Trophoblast cell (in vitro differentiated cells and primary cell): ENCODE data around the gene AMBRA1.

Experiments used
- DNase-seq, 2 donors: peaks; one replicate each; pipeline ENCODE4 v3.0.0-alpha.2; 2016
- H2AFZ ChIP-seq: 2 replicates; pipeline ENCODE4 v1.6.1; 2013; ENCODE audit warnings: low read length, moderate library complexity, mild to moderate bottlenecking; ENCODE audit not compliant: insufficient read depth, poor library complexity
- H2AK5ac ChIP-seq: 2 replicates; pipeline ENCODE4 v1.6.1; 2013; ENCODE audit warnings: mild to moderate bottlenecking, low read length
- H2BK120ac ChIP-seq: 2 replicates; pipeline ENCODE4 v1.6.1; 2013; ENCODE audit warnings: low read length, mild to moderate bottlenecking, moderate library complexity; ENCODE audit not compliant: insufficient read depth, poor library complexity
- H2BK12ac ChIP-seq: 2 replicates; pipeline ENCODE4 v1.6.1; 2013; ENCODE audit warnings: mild to moderate bottlenecking, low read length, moderate library complexity
- H2BK5ac ChIP-seq: 2 replicates; pipeline ENCODE4 v1.6.1; 2013; ENCODE audit warnings: low read length, low read depth, moderate library complexity, mild to moderate bottlenecking; ENCODE audit not compliant: poor library complexity
- H3K14ac ChIP-seq: 2 replicates; pipeline ENCODE4 v1.6.1; 2013; ENCODE audit warnings: mild to moderate bottlenecking, low read length
- H3K18ac ChIP-seq: 2 replicates; pipeline ENCODE4 v1.6.1; 2013; ENCODE audit warnings: mild to moderate bottlenecking, low read length
- H3K23ac ChIP-seq: 2 replicates; pipeline ENCODE4 v1.6.1; 2013; ENCODE audit warnings: low read length
- H3K27ac ChIP-seq: 2 replicates; pipeline ENCODE4 v1.5.1; 2013; ENCODE audit warnings: low read depth, mild to moderate bottlenecking, inconsistent platforms, low read length, moderate library complexity
- H3K27me3 ChIP-seq: 2 replicates; pipeline ENCODE4 v1.6.1; 2013; ENCODE audit warnings: inconsistent platforms, mild to moderate bottlenecking, low read length, moderate library complexity; ENCODE audit not compliant: insufficient read depth
- H3K36me3 ChIP-seq, 2 experiments: 1 replicate in 1 of 2; 2 replicates in 1 of 2; pipeline ENCODE4 v1.6.1; 2013; ENCODE audit warnings: low read length in 2 of 2, mild to moderate bottlenecking in 2 of 2, moderate library complexity in 1 of 2; ENCODE audit not compliant: insufficient read depth in 2 of 2, control insufficient read depth in 1 of 2
- H3K4ac ChIP-seq: 2 replicates; pipeline ENCODE4 v1.6.1; 2013; ENCODE audit warnings: low read depth, mild to moderate bottlenecking, low read length, moderate library complexity
- H3K4me1 ChIP-seq, 2 experiments: 1 replicate in 1 of 2; 2 replicates in 1 of 2; pipeline ENCODE4 v1.6.1; 2013; ENCODE audit warnings: low read length in 2 of 2, mild to moderate bottlenecking in 2 of 2, moderate library complexity in 1 of 2; ENCODE audit not compliant: insufficient read depth in 2 of 2, control insufficient read depth in 1 of 2
- H3K4me2 ChIP-seq: 2 replicates; pipeline ENCODE4 v1.6.1; 2013; ENCODE audit warnings: inconsistent platforms, mild to moderate bottlenecking, low read length, moderate library complexity
- H3K4me3 ChIP-seq: 2 replicates; pipeline ENCODE4 v1.5.1; 2013; ENCODE audit warnings: mild to moderate bottlenecking, low read depth, low read length, inconsistent platforms
- H3K79me1 ChIP-seq: one replicate; pipeline ENCODE4 v1.6.1; 2013; ENCODE audit warnings: low read length
- H3K79me2 ChIP-seq: 2 replicates; pipeline ENCODE4 v1.6.1; 2013; ENCODE audit warnings: low read length, mild to moderate bottlenecking; ENCODE audit not compliant: control insufficient read depth, insufficient read depth, poor library complexity
- H3K9ac ChIP-seq: 2 replicates; pipeline ENCODE4 v1.6.1; 2013; ENCODE audit warnings: mild to moderate bottlenecking, low read length
- H3K9me3 ChIP-seq: 2 replicates; pipeline ENCODE4 v1.6.1; 2013; ENCODE audit warnings: low read depth, mild to moderate bottlenecking, control low read depth, inconsistent platforms, low read length; ENCODE audit not compliant: insufficient read depth
- H4K12ac ChIP-seq: 2 replicates; pipeline ENCODE4 v1.6.1; 2013; ENCODE audit warnings: low read depth, mild to moderate bottlenecking, low read length, moderate library complexity
- H4K8ac ChIP-seq: 2 replicates; pipeline ENCODE4 v1.6.1; 2013; ENCODE audit warnings: low read depth, mild to moderate bottlenecking, low read length, moderate library complexity
- H4K91ac ChIP-seq: one replicate; pipeline ENCODE4 v1.6.1; 2013; ENCODE audit warnings: low read depth, mild to moderate bottlenecking, low read length, moderate library complexity
- WGBS: extraction: QIAGEN DNeasy Blood & Tissue Kit; methylation state at CpG from one replicate; pipeline ENCODE4 v1.1.7; 2013; ENCODE audit warnings: missing lambda C conversion rate; ENCODE audit not compliant: insufficient read length, insufficient coverage; ENCODE audit errors: extremely low coverage; 5-methylcytosine and 5-hydroxymethylcytosine counted together

The AMBRA1 gene

GRCh38 chr11:46529928-46530574, 63.8 kb downstream of the AMBRA1 start:
- no CpG with 5 or more reads among the region's 6 CpGs for WGBS

GRCh38 chr11:46529095-46529905, 64.5 kb downstream of the AMBRA1 start:
- Histone ChIP-seq H2AK5ac (no peak overlapping the region), H4K8ac (no peak overlapping the region), H3K9me3 (no peaks in the 10 kb centered on the region), H3K79me1 (no peaks in the 10 kb centered on the region), H2BK12ac (no peak overlapping the region), H2AFZ (no peak overlapping the region), H3K18ac (no peak overlapping the region), H3K36me3 (no peaks in the 10 kb centered on the region), H4K91ac (no peak overlapping the region), H3K4me1 (no peaks in the 10 kb centered on the region), H3K4me3 (no peak overlapping the region), H3K4me2 (no peak overlapping the region), H3K79me2 (no peaks in the 10 kb centered on the region), H3K4ac (no peak overlapping the region), H2BK120ac (no peak overlapping the region), H4K12ac (no peak overlapping the region), H3K9ac (no peak overlapping the region), H2BK5ac (no peak overlapping the region), H3K27me3 (no peaks in the 10 kb centered on the region), H3K27ac (no peak overlapping the region), H3K14ac (no peak overlapping the region), H3K23ac (no peak overlapping the region)
- no CpG with 5 or more reads among the region's 4 CpGs for WGBS
- peak; percentile 35 to 72 for DNase-seq

More at GRCh38 chr11:46529928-46530574, 63.8 kb downstream of the AMBRA1 start:
- Histone ChIP-seq H2BK5ac (no peak overlapping the region), H3K79me1 (no peaks in the 10 kb centered on the region), H2BK12ac (no peak overlapping the region), H3K27me3 (no peaks in the 10 kb centered on the region), H3K79me2 (no peaks in the 10 kb centered on the region), H3K36me3 (no peaks in the 10 kb centered on the region), H3K4me1 (no peaks in the 10 kb centered on the region), H4K12ac (no peak overlapping the region), H4K91ac (no peak overlapping the region), H2BK120ac (no peak overlapping the region), H2AK5ac (no peak overlapping the region), H3K9me3 (no peaks in the 10 kb centered on the region), H3K23ac (no peak overlapping the region), H3K9ac (no peak overlapping the region), H4K8ac (no peak overlapping the region), H2AFZ (no peak overlapping the region), H3K27ac (no peak overlapping the region), H3K4me2 (no peak overlapping the region), H3K14ac (no peak overlapping the region), H3K18ac (no peak overlapping the region), H3K4me3 (no peak overlapping the region), H3K4ac (no peak overlapping the region)
- DNase-seq, result no peak

- H4K91ac ChIP-seq, result no peak overlapping the region
- no peak overlapping the region for H3K4ac ChIP-seq
- no CpG with 5 or more reads among the region's 8 CpGs for WGBS
- H3K4me1 ChIP-seq, result no peaks in the 10 kb centered on the region
- H2BK120ac ChIP-seq, result no peak overlapping the region
- no peak overlapping the region for H3K23ac ChIP-seq
- H4K8ac ChIP-seq, result no peak overlapping the region
- H3K36me3 ChIP-seq, result no peaks in the 10 kb centered on the region
- H3K27me3 ChIP-seq, result no peaks in the 10 kb centered on the region
- H3K79me2 ChIP-seq, result no peaks in the 10 kb centered on the region
- no peak overlapping the region for H3K18ac ChIP-seq
- no peak overlapping the region for H2BK12ac ChIP-seq
- H2AK5ac ChIP-seq, result no peak overlapping the region
- H3K4me3 ChIP-seq, result no peak overlapping the region
- no peak overlapping the region for H2BK5ac ChIP-seq
- no peak overlapping the region for H3K4me2 ChIP-seq
- H3K9me3 ChIP-seq, result no peaks in the 10 kb centered on the region
- no peak overlapping the region for H3K27ac ChIP-seq
- no peak for DNase-seq
- H3K79me1 ChIP-seq, result no peaks in the 10 kb centered on the region
- H2AFZ ChIP-seq, result no peak overlapping the region
- no peak overlapping the region for H3K14ac ChIP-seq
- no peak overlapping the region for H3K9ac ChIP-seq
- H4K12ac ChIP-seq, result no peak overlapping the region
Observed at GRCh38 chr11:46528445-46529094, 65.3 kb downstream of the AMBRA1 start.

GRCh38 chr11:46527591-46528130, 66.2 kb downstream of the AMBRA1 start:
- Histone ChIP-seq H3K18ac (no peak overlapping the region), H3K4me3 (no peak overlapping the region), H3K4me2 (no peak overlapping the region), H3K9ac (no peak overlapping the region), H2AK5ac (no peak overlapping the region), H3K27ac (no peak overlapping the region), H3K79me1 (no peaks in the 10 kb centered on the region), H3K9me3 (no peaks in the 10 kb centered on the region), H3K14ac (no peak overlapping the region), H3K23ac (no peak overlapping the region), H3K4ac (no peak overlapping the region), H4K12ac (no peak overlapping the region), H3K4me1 (no peaks in the 10 kb centered on the region), H3K27me3 (no peaks in the 10 kb centered on the region), H2AFZ (no peak overlapping the region), H2BK5ac (no peak overlapping the region), H4K8ac (no peak overlapping the region), H2BK12ac (no peak overlapping the region), H2BK120ac (no peak overlapping the region), H3K36me3 (no peaks in the 10 kb centered on the region), H4K91ac (no peak overlapping the region), H3K79me2 (no peaks in the 10 kb centered on the region)
- no peak for DNase-seq
- no CpG with 5 or more reads among the region's 1 CpG for WGBS
